ENCODE results near the gene ELOVL6. TPM values are rescaled to one million over a fixed set of nuclear protein-coding genes. Genes with fewer than 3 reads are reported as not detected.

Gene ELOVL6
- total RNA-seq, 2 experiments from 2014 or later = 11.8 to 13.2 TPM

DNA sequence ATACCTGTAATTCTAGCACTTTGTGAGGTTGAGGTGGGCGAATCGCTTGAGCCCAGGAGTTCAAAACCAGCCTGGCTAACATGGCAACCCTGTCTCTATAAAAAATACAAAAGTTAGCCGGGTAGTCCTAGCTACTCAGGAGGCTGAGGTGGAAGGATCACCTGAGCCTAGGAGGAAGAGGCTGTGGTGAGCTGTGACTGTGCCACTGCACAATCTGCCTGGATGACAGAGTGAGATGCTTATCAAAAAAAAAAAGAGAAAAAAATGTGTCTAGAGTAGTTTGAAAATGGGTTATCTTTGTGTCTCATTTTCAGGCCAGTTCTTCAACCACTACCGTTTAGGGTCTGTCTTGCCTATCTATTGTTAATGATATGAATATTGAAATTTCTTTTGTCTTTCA lies 187.6 kb downstream of the ELOVL6 start:
- CTCF ChIA-PET = no interaction called here

DNA sequence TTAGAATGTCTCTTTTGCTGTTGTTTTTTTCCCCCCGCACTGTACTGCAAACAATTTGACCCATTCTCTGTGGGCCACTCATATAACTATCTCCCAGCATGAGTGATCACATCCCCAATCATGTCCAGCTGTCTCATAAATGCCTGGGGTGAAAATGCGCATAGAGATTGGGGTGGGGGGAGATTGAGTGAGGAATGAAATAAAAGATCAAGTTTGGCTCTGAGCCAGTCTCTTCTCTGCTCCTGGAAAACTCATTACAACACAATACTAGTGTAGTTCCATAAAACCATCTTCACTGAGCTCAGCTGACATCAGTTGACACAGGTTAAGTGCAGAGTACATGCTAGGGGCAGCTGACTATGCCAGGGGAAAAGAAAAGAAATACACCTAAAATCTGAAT lies 188.9 kb downstream of the ELOVL6 start:
- ChIA-PET CTCF (no interaction called here), POLR2A (no interaction called here)

More for the DNA sequence above, 187.6 kb downstream of the ELOVL6 start:
- POLR2A ChIA-PET = no interaction called here

DNA sequence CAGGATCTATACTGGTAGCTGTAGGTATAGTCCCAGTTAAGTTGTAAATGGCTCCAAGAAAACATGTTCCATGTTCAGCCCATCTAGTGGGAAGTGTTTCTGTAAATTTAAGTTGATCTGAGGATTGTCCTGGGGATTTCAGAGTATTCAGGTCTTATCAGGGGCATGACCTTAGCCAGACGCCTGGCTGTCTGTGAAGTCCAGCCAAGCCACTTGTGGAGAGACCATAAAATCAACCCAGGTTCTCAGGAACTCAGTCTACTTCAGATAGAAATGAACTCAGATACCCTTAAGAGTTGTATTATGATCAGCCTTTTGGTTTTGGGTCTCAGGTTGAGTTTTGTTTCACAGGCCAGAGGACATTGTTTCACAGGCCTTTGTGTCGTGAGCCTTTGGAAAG lies 189.9 kb downstream of the ELOVL6 start:
- POLR2A ChIA-PET = no interaction called here
- CTCF ChIA-PET = no interaction called here

DNA sequence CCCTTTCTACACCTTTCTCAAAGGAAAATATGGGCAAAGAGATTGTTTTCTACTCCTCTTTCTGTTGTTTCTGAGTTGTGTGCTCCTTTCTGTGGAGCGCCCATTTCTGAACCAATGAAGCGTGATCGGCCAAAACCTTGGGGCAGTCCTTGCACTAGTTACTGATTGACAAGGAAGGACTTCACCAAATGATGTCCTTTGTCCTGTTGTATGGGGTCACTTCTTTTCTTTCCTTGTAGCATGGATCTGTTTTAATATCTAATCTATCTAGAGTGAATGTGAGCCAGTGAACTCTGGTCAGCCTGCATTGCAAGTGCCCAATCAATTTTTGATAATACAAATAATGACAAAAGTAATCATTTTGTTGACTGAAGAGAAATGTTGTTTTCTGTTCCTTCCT lies 191.2 kb downstream of the ELOVL6 start:
- ChIA-PET POLR2A (no interaction called here), CTCF (no interaction called here)

DNA sequence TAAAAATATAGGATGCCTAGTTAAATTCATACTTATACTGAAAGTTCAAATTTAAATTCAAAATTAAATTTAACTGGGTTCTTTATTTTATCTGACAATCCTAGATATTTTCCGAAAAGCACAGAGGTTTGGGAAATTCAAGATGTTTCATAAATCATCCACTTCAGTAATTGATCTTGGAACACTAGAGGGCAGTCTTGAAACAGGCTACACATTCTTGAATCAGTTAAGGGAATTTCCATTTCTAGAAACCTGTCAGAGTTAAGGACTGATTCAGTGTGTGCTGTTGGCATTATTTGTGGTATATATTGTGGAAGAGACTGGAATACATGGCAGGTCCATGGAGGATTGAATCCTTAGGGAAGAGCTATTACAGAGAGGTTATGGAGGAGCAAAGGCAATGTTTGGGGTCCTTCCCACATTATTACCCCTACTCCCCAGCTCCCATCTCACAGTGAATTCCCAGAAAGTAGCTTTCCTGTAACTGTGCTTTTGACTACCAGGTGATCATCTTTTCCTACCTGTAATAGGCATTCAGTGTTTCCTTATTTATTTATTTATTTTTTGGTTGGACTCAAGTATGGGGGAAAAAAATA lies 192.9 kb downstream of the ELOVL6 start:
- CTCF ChIA-PET = interaction anchor here (0.7 to 1.8 kb wide), 9 partner anchors 31 to 514 kb away, joined by 3 to 11 read pairs (median 3); partner anchors contain the start of gene ELOVL6
- POLR2A ChIA-PET = interaction anchor here (0.5 to 0.7 kb wide), 2 partner anchors 37 to 193 kb away, joined by 3 to 4 read pairs; partner anchors contain the start of gene ELOVL6

DNA sequence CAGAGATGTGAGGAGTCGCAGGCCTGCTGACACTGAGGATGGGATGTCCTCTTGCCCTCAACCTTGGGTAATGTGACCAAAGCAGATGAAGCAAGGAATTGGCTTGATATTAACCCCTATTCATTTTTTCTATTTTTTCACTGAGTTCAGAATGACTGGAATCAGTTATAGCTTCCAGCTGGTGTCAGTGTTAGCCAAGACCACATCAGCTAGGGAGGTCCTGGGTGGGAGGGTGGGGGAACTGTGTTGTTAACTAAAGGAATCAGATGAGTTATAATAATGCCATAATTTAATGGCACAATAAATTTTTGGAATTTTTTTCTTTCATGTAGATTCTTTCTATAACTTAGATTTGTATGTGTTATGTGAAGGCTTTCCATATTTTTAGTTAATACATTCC lies 193.9 kb downstream of the ELOVL6 start:
- ChIA-PET POLR2A (no interaction called here), CTCF (interaction anchor here (1.7 to 1.8 kb wide), 2 partner anchors 194 to 506 kb away, joined by 3 to 4 read pairs; partner anchors contain the start of gene ELOVL6)

DNA sequence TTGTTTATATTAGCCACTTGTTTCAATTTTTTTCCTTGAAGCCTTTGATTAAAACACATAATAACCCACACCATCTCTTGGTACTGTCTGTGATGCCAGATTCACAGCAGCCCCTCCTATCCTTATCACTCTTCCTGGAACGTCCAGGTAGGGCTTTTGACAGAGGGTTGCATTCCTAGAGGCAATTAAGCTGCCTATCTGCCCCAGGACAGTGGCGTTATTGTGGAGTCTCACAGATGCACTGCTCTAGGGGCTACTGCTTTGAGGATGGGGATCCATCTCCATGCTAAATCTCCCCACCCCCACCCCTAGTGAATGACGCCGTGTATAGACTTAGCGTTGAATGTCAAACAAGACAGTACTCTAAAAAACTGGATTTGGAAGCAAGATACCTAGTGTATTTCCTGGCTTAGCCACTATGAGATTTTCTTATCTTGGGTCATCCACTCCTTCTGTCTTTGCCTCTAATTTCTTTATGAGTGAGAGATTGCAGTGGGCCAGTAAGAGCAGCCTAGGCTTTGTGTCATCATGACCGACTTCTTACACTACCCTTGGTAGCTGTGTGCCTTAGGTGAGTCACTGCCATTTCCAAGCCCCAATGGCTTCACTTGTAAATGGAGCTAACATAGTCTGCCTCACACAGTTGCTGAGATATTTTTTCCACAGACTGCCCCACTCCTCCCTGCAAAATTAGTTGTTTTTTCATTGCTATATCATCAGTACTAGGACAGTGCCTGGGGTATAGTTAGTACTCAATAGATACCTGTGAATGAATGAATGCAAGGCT lies 194.8 kb downstream of the ELOVL6 start:
- ChIA-PET POLR2A (no interaction called here), CTCF (interaction anchor here (0.6 to 1.7 kb wide), 2 partner anchors 232 to 507 kb away, joined by 4 to 5 read pairs; no protein-coding TSS in a partner anchor)

DNA sequence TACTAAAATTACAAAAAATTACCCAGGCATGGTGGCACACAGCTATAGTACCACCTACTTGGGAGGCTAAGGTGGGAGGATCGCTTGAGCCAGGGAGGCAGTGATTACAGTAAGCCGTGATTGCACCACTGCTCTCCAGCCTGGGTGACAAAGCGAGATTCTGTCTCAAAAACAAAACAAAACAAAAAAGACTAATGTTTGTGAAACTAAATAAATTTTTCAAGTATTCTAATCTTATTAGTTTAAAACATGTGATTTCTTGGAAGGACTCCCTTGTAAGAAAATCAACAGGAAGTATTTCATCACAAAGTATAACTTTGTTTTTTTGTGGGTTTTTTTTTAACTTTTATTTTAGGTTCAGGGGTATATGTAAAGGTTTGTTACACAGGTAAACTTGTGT lies 196.1 kb downstream of the ELOVL6 start:
- CTCF ChIA-PET = interaction anchor here (1.0 to 1.3 kb wide), 2 partner anchors 512 to 514 kb away, joined by 3 to 6 read pairs; no protein-coding TSS in a partner anchor
- POLR2A ChIA-PET = no interaction called here

DNA sequence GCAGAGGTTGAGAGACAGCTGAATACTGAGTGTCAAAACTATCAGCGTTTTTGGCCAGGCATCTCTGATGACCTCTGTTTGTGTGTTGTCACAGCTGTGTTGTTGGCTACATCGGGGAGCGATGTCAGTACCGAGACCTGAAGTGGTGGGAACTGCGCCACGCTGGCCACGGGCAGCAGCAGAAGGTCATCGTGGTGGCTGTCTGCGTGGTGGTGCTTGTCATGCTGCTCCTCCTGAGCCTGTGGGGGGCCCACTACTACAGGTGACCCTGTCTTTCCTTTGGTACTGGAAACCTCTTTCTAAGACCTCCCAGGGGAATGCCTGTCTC lies 198.9 kb downstream of the ELOVL6 start:
- POLR2A ChIA-PET = no interaction called here
- CTCF ChIA-PET = interaction anchor here (2.7 to 3.3 kb wide), 2 partner anchors 513 to 517 kb away, joined by 14 to 26 read pairs; no protein-coding TSS in a partner anchor

DNA sequence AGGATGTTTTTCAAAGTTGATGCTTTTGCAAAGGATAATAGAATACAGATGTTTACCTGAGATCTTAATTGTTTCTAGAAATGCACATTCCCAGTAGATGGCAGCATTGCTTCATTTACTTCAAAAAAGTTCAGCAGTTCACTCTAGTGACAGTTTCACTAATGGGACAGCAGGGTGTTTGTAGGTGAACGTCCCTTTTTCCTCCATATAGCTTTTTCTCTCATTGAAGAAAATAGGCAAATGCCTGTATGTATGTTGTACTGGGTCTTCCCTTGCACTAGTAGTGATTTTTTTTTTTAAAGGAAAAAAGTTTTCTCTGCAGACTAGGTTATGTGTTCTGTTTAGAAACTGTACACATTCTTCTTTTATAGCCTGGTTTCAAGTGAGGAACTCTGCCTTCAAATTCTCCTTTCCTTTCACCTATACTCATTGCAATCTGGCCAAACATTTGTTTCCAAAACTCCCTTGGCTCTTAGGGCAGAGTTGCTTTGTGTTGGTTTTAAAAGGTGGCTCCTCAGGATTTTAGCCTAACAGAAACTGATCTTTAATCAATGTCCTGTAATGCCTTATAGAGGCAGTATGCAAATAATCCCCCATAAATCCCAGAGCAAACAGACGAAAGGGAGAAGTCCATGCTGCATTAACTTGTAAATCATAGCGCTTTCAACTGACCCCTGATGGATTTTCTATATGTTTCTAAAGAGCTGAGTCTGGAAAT lies 199.4 kb downstream of the ELOVL6 start:
- CTCF ChIA-PET = interaction anchor here (0.7 to 3.3 kb wide), 6 partner anchors 23 to 520 kb away, joined by 3 to 26 read pairs (median 6); no protein-coding TSS in a partner anchor
- POLR2A ChIA-PET = interaction anchor here (0.5 kb wide), 1 partner anchor 511 kb away, joined by 3 read pairs; no protein-coding TSS in a partner anchor

DNA sequence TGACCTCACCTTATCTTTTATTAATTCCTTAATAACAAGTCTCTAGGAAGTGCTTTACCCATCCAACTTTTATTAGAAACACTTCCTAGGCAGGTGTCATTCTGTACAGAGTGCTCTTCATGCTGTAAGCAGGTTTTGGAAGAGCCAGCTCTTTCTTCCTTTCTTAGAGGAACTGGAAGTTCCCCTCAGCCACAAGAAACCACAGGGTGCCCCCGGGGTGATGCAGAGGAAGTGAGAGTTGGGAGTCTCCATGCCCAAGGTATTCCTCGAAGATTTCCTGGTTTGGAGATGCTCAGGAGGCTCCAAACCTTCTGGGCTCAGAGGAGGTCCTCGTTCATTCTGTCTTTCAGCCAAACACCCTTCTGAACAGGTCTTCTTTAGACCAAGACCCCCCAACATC lies 201.9 kb downstream of the ELOVL6 start:
- ChIA-PET POLR2A (no interaction called here), CTCF (interaction anchor here (0.6 kb wide), 1 partner anchor 523 kb away, joined by 3 read pairs; no protein-coding TSS in a partner anchor)
